HepG2 (cell line): ENCODE measurements around the gene GPR62.

Experiments used
- FOXP1 ChIP-seq, 2 experiments: fragments of 450-650 bp in 1 of 2; IDR thresholded peaks; 2 replicates each; pipeline ENCODE4 v1.6.1; 2017 to 2018; ENCODE audit warnings: antibody characterized with exemption in 1 of 2
- HOXD1 ChIP-seq: sonication (generic); formaldehyde crosslinking; IDR thresholded peaks from 2 replicates; pipeline ENCODE4 v1.5.0; 2020; ENCODE audit warnings: missing genetic modification reagents
- JUN ChIP-seq: sonication (generic); formaldehyde crosslinking; IDR thresholded peaks from 2 replicates; pipeline ENCODE4 v1.4.0; 2020; ENCODE audit warnings: mild to moderate bottlenecking, missing genetic modification reagents
- POLR2AphosphoS5 ChIP-seq: IDR thresholded peaks from 2 replicates; pipeline ENCODE4 v1.6.1; 2012; ENCODE audit warnings: low read depth, low read length
- TF ChIP-seq, protein P1 (sequence below): sonication (generic); formaldehyde crosslinking; IDR thresholded peaks from 2 replicates; pipeline ENCODE4 v1.8.0; 2022; ENCODE audit warnings: mild to moderate bottlenecking, missing genetic modification reagents; ENCODE audit not compliant: insufficient replicate concordance
- TF ChIP-seq, protein P2 (sequence below): sonication (generic); formaldehyde crosslinking; IDR thresholded peaks from 2 replicates; pipeline ENCODE4 v1.5.1; 2020; ENCODE audit warnings: mild to moderate bottlenecking, missing genetic modification reagents, moderate library complexity
- TF ChIP-seq, protein P3 (sequence below): sonication (generic); formaldehyde crosslinking; IDR thresholded peaks from 2 replicates; pipeline ENCODE4 v1.5.0; 2020; ENCODE audit warnings: mild to moderate bottlenecking, missing genetic modification reagents, moderate library complexity
- TF ChIP-seq, protein P4 (sequence below): sonication (generic); formaldehyde crosslinking; IDR thresholded peaks from 2 replicates; pipeline ENCODE4 v1.4.0; 2020; ENCODE audit warnings: missing genetic modification reagents
- TF ChIP-seq, protein P5 (sequence below): sonication (generic); formaldehyde crosslinking; IDR thresholded peaks from 2 replicates; pipeline ENCODE4 v1.4.0; 2020; ENCODE audit warnings: mild to moderate bottlenecking, missing genetic modification reagents
- TF ChIP-seq, protein P6 (sequence below): sonication (generic); formaldehyde crosslinking; IDR thresholded peaks from 2 replicates; pipeline ENCODE4 v1.5.1; 2020; ENCODE audit warnings: missing genetic modification reagents, mild to moderate bottlenecking, borderline replicate concordance

DNA sequence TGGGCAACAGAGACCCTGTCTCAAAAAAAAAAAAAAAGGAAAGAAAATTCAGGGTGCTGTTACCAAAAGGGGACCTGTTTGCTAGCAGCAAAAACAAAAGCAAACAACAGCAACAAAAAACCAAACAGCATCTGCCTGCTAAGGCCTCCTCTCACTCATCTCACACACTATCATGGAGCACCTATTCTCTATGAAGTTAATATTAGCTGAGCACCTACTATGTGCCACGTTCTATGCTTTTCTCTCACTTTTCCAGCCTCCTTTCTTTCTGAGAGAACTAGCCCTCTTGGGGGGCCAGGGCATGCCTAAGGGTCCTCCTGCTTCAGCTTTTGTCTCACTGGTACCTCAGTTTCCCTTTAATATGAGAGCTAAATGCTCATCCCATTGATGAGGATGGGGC lies 468 bp upstream of the GPR62 start:
- TF ChIP-seq, protein P1, sequence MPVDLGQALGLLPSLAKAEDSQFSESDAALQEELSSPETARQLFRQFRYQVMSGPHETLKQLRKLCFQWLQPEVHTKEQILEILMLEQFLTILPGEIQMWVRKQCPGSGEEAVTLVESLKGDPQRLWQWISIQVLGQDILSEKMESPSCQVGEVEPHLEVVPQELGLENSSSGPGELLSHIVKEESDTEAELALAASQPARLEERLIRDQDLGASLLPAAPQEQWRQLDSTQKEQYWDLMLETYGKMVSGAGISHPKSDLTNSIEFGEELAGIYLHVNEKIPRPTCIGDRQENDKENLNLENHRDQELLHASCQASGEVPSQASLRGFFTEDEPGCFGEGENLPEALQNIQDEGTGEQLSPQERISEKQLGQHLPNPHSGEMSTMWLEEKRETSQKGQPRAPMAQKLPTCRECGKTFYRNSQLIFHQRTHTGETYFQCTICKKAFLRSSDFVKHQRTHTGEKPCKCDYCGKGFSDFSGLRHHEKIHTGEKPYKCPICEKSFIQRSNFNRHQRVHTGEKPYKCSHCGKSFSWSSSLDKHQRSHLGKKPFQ (CRISPR knock-in tag) = no peak
- TF ChIP-seq, protein P2, sequence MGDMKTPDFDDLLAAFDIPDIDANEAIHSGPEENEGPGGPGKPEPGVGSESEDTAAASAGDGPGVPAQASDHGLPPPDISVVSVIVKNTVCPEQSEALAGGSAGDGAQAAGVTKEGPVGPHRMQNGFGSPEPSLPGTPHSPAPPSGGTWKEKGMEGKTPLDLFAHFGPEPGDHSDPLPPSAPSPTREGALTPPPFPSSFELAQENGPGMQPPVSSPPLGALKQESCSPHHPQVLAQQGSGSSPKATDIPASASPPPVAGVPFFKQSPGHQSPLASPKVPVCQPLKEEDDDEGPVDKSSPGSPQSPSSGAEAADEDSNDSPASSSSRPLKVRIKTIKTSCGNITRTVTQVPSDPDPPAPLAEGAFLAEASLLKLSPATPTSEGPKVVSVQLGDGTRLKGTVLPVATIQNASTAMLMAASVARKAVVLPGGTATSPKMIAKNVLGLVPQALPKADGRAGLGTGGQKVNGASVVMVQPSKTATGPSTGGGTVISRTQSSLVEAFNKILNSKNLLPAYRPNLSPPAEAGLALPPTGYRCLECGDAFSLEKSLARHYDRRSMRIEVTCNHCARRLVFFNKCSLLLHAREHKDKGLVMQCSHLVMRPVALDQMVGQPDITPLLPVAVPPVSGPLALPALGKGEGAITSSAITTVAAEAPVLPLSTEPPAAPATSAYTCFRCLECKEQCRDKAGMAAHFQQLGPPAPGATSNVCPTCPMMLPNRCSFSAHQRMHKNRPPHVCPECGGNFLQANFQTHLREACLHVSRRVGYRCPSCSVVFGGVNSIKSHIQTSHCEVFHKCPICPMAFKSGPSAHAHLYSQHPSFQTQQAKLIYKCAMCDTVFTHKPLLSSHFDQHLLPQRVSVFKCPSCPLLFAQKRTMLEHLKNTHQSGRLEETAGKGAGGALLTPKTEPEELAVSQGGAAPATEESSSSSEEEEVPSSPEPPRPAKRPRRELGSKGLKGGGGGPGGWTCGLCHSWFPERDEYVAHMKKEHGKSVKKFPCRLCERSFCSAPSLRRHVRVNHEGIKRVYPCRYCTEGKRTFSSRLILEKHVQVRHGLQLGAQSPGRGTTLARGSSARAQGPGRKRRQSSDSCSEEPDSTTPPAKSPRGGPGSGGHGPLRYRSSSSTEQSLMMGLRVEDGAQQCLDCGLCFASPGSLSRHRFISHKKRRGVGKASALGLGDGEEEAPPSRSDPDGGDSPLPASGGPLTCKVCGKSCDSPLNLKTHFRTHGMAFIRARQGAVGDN (CRISPR knock-in tag) = no peak
- TF ChIP-seq POLR2AphosphoS5 (no peak), FOXP1 (IDR thresholded peaks at IDR 0.05) (no peak), FOXP1 (CRISPR knock-in tag; IDR thresholded peaks at IDR 0.05) (no peak), HOXD1 (CRISPR knock-in tag) (no peak), JUN (CRISPR knock-in tag) (no peak)
- TF ChIP-seq, protein P3, sequence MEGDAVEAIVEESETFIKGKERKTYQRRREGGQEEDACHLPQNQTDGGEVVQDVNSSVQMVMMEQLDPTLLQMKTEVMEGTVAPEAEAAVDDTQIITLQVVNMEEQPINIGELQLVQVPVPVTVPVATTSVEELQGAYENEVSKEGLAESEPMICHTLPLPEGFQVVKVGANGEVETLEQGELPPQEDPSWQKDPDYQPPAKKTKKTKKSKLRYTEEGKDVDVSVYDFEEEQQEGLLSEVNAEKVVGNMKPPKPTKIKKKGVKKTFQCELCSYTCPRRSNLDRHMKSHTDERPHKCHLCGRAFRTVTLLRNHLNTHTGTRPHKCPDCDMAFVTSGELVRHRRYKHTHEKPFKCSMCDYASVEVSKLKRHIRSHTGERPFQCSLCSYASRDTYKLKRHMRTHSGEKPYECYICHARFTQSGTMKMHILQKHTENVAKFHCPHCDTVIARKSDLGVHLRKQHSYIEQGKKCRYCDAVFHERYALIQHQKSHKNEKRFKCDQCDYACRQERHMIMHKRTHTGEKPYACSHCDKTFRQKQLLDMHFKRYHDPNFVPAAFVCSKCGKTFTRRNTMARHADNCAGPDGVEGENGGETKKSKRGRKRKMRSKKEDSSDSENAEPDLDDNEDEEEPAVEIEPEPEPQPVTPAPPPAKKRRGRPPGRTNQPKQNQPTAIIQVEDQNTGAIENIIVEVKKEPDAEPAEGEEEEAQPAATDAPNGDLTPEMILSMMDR (CRISPR knock-in tag) = no peak
- TF ChIP-seq, protein P4, sequence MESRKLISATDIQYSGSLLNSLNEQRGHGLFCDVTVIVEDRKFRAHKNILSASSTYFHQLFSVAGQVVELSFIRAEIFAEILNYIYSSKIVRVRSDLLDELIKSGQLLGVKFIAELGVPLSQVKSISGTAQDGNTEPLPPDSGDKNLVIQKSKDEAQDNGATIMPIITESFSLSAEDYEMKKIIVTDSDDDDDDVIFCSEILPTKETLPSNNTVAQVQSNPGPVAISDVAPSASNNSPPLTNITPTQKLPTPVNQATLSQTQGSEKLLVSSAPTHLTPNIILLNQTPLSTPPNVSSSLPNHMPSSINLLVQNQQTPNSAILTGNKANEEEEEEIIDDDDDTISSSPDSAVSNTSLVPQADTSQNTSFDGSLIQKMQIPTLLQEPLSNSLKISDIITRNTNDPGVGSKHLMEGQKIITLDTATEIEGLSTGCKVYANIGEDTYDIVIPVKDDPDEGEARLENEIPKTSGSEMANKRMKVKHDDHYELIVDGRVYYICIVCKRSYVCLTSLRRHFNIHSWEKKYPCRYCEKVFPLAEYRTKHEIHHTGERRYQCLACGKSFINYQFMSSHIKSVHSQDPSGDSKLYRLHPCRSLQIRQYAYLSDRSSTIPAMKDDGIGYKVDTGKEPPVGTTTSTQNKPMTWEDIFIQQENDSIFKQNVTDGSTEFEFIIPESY (CRISPR knock-in tag) = no peak
- TF ChIP-seq, protein P5, sequence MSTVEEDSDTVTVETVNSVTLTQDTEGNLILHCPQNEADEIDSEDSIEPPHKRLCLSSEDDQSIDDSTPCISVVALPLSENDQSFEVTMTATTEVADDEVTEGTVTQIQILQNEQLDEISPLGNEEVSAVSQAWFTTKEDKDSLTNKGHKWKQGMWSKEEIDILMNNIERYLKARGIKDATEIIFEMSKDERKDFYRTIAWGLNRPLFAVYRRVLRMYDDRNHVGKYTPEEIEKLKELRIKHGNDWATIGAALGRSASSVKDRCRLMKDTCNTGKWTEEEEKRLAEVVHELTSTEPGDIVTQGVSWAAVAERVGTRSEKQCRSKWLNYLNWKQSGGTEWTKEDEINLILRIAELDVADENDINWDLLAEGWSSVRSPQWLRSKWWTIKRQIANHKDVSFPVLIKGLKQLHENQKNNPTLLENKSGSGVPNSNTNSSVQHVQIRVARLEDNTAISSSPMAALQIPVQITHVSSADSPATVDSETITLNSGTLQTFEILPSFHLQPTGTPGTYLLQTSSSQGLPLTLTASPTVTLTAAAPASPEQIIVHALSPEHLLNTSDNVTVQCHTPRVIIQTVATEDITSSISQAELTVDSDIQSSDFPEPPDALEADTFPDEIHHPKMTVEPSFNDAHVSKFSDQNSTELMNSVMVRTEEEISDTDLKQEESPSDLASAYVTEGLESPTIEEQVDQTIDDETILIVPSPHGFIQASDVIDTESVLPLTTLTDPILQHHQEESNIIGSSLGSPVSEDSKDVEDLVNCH (CRISPR knock-in tag) = no peak
- TF ChIP-seq, protein P6, sequence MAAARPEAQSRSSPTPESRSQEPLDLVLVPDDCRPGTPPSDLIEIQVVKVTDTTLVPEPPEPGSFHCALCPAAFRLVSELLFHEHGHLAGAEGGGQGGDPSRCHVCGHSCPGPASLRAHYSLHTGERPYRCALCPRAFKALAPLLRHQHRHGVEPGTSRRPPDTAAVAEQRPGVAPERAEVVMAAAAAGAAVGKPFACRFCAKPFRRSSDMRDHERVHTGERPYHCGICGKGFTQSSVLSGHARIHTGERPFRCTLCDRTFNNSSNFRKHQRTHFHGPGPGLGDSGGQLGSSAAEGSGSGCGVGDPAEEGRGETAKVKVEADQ = no peak
